Neural cell (in vitro differentiated cells): ENCODE data around the gene PISD.

Experiments used
- EZH2 ChIP-seq: fragments of 200-600, 300-800 bp; shearing (Covaris generic), sonication (generic); IDR thresholded peaks from 2 replicates; pipeline ENCODE4 v1.6.1; 2014; ENCODE audit warnings: antibody characterized with exemption, low read length, borderline replicate concordance, mild to moderate bottlenecking; ENCODE audit not compliant: insufficient read depth, poor library complexity, severe bottlenecking
- POLR2AphosphoS5 ChIP-seq: IDR thresholded peaks from 2 replicates; pipeline ENCODE4 v1.6.1; 2012
- TAF1 ChIP-seq: IDR thresholded peaks from 2 replicates; pipeline ENCODE4 v1.6.1; 2012; ENCODE audit warnings: low read depth
- TF ChIP-seq, protein P1 (sequence below): fragments of 450-650 bp; IDR thresholded peaks from 2 replicates; pipeline ENCODE4 v1.5.1; 2014; ENCODE audit warnings: antibody characterized with exemption, mild to moderate bottlenecking, moderate library complexity; ENCODE audit not compliant: poor library complexity, severe bottlenecking

- no peak for TF ChIP-seq POLR2AphosphoS5
- TF ChIP-seq, protein P1, sequence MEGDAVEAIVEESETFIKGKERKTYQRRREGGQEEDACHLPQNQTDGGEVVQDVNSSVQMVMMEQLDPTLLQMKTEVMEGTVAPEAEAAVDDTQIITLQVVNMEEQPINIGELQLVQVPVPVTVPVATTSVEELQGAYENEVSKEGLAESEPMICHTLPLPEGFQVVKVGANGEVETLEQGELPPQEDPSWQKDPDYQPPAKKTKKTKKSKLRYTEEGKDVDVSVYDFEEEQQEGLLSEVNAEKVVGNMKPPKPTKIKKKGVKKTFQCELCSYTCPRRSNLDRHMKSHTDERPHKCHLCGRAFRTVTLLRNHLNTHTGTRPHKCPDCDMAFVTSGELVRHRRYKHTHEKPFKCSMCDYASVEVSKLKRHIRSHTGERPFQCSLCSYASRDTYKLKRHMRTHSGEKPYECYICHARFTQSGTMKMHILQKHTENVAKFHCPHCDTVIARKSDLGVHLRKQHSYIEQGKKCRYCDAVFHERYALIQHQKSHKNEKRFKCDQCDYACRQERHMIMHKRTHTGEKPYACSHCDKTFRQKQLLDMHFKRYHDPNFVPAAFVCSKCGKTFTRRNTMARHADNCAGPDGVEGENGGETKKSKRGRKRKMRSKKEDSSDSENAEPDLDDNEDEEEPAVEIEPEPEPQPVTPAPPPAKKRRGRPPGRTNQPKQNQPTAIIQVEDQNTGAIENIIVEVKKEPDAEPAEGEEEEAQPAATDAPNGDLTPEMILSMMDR, result no peak
- TF ChIP-seq TAF1, result no peak
- TF ChIP-seq EZH2, result no peak
These were observed 46.5 kb downstream of the PISD start for GRCh38 chr22:31615491-31615860.
